ENCODE measurements around the gene GP9. TPM values are rescaled to one million over a fixed set of nuclear protein-coding genes. Genes with fewer than 3 reads are reported as not detected.
"Not testable (repeated sequence)": the region's sequence is repeated elsewhere in the genome, so short reads cannot be mapped to it uniquely, and the experiment has no call there.

GP9 gene
- polyA plus RNA-seq, 12 donors = 0.13 to 0.75 (median 0.34) TPM; not detected in 3

DNA sequence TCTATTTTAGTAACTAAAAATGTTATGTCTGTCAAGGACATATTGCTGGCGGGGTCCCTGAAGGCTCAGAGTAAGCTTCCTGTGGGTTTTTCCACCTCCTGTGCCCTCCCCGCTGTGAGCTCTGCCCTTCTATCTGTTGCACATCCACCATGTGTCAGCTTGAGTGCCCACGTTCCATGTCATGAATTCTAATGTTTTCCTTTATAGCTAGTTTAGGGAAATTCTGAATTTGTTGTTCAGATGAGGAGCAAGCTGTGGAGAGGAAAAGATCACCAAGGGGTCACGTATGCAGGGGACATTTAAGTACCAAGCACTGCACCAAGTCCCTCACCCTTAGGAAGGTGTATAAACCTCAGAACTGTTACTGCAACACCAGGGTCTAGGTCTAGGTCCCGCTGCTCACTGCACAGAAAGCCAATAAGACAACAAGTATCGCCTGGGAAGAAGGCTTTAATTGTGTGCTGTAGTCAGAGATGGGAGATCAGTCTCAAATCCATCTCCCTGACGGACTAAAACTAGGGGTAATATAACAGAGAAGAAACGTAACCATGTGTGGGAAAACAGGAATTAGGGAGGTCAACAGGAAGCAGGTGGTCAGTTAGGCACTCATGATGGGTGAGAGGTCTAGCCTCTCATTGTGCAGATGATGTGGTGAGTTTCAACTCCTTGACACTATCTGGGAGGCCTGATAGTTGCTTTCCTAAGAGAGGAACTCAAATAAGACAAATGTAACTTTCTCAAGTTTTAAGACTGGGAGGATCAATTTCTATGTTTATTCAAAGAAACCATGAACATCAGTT lies 9.7 kb downstream of the GP9 start:
- DNase-seq = no peak

- no peak for DNase-seq
Observed at GRCh38 chr3:129077222-129077621, 16.6 kb downstream of the GP9 start.

DNA sequence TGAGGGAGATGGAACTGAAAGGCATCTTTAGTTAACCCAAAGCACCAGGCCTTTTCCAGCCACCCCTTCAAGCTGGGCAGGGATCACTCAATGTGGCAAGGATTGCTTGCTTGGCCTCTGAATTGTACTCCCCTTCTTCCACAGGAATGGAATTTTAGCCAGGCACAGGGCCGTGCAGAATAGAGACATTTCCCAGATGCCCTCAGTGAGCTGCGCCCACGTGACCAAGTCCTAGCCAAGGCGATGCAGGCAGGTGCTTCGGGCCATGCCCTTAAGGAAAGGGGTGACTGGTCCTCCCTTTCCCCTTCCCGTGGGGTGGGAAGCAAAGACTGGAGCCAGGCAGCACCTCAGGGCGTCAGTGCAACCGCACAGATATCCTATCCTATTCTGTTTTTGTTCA lies 17.9 kb downstream of the GP9 start:
- DNase-seq = no peak

- no peak for DNase-seq
Observed at GRCh38 chr3:129081503-129081902, 20.9 kb downstream of the GP9 start.

GRCh38 chr3:129082026-129082425 lies 21.4 kb downstream of the GP9 start:
- no peak for DNase-seq

- no peak for DNase-seq
Observed at GRCh38 chr3:129084501-129084900, 23.9 kb downstream of the GP9 start.

DNA sequence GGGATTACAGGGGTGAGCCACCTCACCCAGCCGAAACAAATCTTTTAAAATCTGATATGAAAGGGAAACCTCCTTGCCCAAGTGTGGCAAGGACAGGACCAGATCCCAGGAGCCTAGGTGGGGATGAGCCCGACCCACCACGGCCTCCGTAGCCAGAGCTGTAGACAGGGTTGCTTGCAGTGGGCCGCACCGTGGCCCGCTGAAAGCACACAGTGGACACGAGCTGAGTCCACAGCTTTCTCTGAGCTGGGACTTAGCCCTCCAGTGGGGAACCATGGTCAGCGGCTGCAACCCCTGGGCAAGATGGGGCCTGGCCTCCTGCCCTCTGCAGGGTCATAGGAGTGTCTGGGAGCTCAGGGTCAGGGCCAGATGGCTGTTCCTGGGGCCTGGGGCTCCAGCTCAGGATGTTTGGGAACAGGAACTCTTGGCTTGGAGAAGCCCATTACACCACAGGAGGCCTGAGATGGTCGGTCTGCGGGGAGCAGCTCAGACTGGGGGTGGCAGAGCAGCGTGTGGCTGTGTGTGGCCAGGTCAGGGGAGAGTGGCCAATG lies 24.7 kb downstream of the GP9 start:
- DNase-seq = no peak

DNA sequence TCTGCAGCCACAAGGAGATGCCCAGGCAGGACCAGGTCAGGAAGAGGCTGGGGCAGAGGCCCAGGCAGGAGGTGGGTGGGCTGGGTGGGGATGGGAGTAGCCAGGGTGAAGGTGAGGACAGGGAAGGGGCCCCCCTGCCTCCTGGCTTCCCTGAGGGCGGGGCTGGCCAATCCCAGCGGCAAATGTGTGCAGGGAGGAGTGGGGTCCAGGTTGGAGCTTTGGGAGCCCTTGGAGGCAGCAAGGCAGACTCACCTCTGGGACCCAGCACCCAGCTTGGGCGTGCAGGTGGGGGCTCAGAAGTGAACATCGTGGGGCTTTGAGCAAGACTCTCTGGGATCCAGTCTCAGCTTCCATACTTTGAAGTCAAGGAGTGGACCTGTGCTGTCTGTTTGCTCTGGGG lies 25.2 kb downstream of the GP9 start:
- DNase-seq = no peak

- DNase-seq = peak; percentile 60
Observed at GRCh38 chr3:129087138-129087702, 26.6 kb downstream of the GP9 start.

- DNase-seq = peak; percentile 51
Observed at GRCh38 chr3:129087904-129088303, 27.3 kb downstream of the GP9 start.

DNA sequence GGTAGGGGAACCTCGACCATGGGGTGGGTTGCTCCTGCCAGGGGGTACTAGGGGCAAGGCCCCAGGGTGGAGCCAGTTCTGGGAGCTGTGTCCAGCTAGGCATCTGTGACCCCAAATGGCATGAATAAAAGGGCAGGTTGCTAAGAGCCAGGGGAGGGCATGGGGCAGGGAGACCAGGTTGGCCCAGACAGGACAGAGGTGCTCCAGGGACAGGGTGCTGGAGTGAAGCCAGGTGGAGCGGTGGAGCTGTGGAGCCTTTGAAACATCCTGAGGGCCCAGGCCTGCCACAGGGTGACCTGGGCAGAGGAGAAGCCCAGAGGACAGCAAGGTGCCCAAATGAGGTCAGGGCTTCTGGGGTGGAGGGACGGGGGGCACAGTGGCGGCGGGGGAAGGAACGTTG lies 27.7 kb downstream of the GP9 start:
- not testable (repeated sequence) for DNase-seq

GRCh38 chr3:129095285-129095684 lies 34.7 kb downstream of the GP9 start:
- no peak for DNase-seq

DNA sequence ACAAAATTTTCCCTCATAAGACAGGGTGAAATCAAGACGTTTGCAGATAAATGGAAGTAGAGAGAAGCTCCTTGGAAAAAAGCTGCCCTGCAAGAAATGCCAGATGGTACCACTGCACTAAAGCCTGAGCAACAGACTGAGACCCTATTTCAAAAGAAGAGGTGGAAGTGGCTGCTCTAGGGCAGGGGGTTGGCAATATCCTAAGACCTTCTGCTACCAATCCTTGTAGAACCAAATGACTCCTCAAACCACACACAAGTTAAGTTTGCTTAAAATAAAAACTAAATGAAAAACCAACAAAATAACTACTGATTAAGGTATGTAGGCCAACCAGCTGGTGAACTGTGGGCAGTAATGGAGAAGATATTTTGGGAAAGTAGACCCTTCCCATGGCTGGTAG lies 39.7 kb downstream of the GP9 start:
- no peak for DNase-seq

DNA sequence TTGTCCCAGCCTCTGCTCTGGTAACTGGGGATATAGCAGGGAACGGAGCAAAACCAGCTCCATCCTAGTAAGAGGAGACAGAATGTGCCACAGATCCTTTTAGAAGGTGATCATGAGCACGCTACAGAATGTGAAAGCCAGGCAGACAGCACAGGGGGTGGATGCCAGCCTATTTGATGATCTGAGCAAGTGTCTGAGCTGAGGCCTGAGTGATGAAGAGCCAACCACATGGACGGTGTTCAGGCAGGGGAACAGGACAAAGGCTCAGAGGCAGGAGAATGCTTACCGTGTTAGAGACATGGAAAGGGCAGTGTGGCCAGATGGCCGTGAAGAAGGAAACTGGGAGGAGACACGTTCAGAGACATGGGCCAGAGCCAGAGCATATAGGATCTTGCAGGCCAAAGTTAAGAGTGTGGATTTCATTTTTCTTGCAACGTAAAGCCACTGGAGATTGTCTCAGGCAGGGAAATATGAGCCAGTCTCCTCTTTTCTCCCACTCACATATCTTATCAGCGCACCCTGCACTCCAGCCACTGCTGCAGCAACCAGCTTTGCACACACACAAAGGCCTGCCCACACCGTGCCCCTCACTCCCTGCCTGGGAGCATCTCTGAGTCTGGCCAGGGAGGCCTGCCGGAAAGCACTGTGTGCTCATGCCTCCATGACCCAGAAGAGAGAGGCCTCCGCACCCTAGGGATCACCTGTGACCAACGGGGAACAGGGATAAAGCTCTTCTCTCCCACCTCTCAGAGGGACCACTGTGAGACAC lies 41.0 kb downstream of the GP9 start:
- DNase-seq = no peak

- DNase-seq = no peak
Observed at GRCh38 chr3:129103296-129103695, 42.7 kb downstream of the GP9 start.

DNA sequence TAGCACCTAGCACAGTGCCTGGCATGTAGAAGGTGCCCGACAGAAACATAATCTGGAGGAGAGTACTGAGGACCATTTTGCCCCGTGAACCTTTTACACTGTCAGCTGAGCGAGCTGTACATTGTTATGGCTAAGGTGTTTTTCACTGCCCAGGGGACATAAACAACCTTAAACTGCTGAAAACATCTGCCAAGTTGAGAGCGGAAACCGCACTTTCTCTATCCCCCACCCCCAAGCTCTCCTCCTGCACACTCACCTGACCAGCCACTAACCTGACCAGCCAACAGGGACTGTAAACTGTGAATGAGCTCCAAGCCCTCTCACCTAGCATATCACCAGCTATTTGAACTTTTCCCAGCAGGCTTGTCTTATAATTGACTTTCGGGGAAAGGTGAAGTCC lies 43.5 kb downstream of the GP9 start:
- no peak for DNase-seq

- no peak for DNase-seq
Observed at GRCh38 chr3:129104498-129105079, 44.0 kb downstream of the GP9 start.

DNA sequence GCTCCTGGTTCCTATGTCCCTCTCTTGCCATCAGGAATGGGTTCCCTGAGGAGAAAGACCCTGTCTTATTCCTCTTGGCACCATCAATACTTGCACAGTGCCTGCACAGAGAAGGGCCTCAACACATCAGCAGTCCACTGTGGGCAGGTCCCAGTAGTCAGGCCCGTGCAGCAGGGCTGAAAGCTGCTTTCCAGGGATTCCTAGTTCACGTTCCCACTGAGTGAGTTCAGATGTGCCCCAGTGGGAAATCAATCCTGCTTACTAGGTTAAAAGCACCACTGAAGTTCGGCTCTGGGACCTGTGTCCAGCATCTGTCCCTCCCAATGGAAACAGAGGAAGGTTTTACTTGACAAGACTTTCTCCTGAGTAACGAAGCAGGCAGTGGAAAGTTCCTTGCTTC lies 45.3 kb downstream of the GP9 start:
- DNase-seq = no peak

DNA sequence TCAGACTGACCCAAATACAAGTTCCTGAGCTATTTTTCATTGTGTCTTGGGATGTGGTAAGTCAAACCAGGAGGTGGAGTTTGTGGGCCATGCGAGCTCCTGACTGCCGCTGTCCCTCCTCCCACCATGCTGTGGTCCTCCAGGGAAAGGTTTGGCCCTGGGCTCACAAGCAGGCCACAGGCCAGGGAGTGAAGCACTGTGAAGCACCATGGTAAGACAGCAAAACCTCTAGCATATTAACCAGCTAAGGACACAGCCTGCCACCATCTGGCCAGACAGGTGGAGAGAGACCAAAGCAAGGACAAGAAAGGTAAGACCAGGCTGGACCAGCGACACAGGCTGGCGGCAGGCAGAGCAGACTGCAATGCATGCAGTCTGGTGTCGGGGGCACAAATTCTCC lies 45.7 kb downstream of the GP9 start:
- no peak for DNase-seq

DNA sequence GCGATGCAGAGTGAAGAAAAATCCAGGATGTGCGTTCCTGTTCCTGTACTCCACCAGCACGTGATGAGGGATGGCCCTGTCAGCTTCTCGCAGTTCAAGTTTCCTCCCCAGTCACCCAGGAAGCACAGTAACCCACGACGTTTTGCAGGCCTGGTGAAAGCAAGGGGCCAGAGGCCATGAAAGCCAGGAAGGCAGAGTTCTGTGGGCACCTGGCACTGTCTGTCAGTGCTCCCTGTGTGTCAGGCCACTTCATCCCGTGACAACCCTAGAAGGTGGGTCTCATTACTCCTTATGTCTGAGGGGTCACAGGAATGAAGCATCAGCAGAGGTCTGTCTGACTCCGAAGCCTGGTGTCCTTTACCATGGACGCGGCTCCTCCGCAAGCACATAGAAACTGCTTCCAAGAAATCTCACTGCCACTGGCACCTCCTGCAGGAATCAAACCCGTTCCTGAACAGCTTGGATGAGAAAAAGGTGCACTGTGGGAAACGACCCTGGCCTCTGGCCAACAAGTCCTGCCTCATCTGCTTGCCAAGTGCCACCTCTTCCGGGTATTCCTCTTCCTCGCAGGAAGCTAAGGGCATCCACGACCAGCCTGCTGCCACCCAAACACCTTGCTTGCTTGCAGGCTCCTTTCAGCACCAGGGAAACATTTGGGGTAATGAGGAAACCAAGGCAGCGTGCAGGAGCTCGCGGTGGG lies 46.4 kb downstream of the GP9 start:
- no peak for DNase-seq

GRCh38 chr3:129107793-129108192 lies 47.2 kb downstream of the GP9 start:
- DNase-seq = no peak

Data from muscle of arm (tissue), 12 donors.